UCSD-AML1 (cell line): ENCODE data around the gene OR13C5.
"Not testable (repeated sequence)": the region's sequence is repeated elsewhere in the genome, so short reads cannot be mapped to it uniquely, and the experiment has no call there.

Experiments used
- DNase-seq: peaks from one replicate; lab custom pipeline; 2025; ENCODE audit not compliant: unreplicated experiment; lab: John Stamatoyannopoulos, UW

The OR13C5 gene, protein sequence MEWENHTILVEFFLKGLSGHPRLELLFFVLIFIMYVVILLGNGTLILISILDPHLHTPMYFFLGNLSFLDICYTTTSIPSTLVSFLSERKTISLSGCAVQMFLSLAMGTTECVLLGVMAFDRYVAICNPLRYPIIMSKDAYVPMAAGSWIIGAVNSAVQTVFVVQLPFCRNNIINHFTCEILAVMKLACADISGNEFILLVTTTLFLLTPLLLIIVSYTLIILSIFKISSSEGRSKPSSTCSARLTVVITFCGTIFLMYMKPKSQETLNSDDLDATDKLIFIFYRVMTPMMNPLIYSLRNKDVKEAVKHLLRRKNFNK

DNA sequence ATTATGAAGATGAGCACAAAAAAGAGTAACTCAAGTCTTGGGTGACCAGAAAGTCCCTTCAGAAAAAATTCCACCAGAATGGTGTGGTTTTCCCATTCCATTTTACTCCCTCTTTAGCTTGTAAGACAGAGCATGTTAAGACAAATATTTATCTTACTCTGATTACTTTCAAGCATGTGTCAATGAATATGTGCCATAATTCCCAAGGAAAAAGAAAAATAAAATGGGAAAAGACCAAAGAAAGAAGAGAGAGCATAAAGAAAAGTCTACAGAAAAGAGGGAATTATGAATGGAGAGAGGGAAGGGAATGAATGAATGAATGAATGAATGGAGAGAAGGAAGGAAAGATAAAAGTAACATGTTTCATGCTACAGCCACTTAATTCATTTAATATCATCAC, at the start of gene OR13C5:
Gene OR13C5 (minus strand): TSS at position 101 of the 400 bp plus-strand sequence. CDS start 0 bp downstream, at position 101.
- not testable (repeated sequence) for DNase-seq

DNA sequence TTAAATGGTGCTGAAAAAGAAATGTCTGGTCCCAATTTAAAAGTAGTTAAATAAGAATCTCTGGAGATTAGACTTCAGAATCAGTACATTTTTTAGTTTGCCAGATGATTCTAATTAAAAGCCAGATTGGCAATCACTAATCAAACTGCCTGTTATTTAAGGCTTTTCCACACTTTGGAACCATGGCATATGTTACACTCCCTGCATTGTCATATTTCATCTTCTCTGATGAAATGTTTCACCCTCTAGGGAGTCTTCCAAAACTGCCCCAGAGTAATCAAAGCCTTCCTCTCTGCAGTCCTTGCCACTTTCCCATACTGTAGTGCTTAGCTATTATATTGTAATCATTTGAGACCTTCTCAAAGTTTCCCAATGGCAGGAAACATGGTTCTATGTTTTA, 36.2 kb upstream of the OR13C5 start:
- no peak for DNase-seq

DNA sequence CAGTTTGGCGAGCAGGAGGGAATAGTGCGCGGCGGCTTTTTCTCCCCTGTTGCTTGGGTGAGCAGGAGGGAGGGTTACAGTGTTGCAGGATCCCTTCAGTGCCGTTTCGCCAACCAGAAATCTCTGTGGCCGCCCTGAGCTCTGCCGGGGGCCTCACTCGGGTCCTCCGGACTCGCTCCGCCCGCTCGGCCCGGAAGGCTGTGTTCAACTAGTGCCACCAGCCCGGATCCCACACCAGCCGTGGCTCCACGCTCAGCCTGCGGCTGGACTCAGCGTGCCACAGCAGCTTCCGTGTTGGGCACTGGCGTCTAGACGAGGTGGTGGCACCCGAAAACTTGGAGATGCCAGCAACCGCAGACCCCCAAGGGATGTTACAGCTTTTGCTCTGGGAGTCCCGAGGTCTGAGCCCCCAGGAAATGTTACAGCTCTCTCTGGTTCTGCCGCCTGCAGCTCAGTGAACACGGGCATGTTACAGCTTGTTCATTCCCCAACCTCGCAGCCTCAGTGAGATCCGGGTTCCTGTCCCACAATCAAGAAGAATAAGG, 34.8 kb upstream of the OR13C5 start:
- DNase-seq = no peak

DNA sequence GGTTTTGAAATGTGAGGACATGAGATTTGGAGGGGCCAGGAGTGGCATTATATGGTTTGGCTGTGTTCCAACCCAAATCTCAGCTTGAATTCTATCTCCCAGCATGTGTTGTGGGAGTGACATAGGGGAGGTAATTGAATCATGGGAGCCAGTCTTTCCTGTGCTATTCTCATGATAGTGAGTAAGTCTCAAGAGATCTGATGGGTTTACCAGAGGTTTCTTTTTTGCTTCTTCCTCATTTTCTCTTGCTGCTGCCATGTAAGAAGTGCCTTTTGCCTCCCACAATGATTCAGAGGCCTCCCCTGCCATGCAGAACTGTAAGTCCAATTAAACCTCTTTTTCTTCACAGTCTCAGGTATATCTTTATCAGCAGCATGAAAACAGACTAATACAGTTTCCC, 26.8 kb upstream of the OR13C5 start:
- DNase-seq = not testable (repeated sequence)

DNA sequence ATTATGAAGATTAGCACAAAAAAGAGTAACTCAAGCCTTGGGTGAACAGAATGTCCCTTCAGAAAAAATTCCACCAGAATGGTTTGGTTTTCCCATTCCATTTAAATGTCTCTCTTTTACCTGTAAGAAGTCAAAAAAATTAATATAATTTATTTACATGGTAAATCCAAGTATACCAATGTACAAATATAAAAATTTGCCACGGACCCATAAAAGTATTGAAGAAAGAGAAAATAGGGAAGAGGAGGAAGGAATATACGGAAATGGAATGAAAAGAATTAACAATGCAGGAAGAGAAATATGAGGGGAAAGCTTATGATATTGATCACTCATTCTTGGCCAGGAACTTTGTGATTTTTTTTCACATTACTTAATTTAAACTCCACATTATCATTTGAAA, 18.9 kb upstream of the OR13C5 start, which contains the start of gene OR13C9:
Gene OR13C9 (minus strand): TSS at position 101 of the 400 bp plus-strand sequence. CDS start 0 bp downstream, at position 101.
- no peak for DNase-seq

DNA sequence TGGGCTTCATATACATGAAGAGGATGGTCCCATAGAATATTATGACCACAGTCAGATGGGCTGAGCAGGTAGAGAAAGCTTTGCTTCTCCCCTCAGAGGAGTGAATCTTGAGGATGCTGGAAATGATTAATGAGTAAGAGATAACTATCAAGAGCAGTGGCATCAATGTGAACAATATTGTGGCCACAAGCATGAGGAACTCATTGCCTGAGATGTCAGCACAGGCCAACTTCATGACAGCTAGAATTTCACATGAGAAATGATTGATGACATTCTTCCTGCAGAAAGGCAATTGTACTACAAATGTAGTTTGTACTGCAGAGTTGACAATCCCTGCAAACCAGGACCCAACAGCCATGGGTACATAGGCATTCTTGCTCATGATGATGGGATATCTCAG, 18.2 kb upstream of the OR13C5 start:
- DNase-seq = no peak

DNA sequence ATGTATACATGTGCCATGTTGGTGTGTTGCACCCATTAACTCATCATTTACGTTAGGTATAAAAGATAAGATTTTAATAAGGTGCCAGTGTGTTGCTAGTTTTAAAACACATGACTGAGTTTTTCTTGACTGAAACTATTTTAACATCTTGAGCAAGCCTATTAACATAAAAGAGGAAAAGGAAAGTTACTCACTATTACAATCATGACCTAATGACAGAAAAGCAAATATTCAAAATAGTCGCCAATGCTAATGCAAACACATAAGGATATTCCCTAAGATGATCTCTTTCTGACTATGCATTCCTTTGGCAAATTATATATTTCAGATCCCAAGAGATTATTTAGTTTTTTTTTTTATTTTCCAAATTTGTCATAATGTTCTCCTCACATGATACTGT, 12.0 kb upstream of the OR13C5 start:
- no peak for DNase-seq

DNA sequence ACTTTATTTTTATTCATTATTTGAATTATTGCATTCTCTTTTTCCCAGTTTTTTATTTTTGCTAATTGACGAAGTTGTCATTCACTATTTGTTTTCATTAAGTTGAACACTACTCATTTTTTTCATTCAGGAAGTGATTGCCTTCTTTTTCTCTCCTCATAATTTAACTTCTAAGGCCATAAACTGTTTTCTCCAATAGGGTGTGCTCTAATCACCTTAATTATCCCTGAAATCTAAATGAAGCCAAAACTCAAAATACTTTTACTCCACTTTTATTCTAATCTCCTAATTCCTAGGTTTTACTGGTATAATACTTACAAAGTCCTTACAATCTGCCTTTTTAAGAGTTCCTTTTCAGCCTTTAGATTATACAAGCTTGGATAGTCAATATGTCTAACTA, 9.1 kb upstream of the OR13C5 start:
- no peak for DNase-seq

DNA sequence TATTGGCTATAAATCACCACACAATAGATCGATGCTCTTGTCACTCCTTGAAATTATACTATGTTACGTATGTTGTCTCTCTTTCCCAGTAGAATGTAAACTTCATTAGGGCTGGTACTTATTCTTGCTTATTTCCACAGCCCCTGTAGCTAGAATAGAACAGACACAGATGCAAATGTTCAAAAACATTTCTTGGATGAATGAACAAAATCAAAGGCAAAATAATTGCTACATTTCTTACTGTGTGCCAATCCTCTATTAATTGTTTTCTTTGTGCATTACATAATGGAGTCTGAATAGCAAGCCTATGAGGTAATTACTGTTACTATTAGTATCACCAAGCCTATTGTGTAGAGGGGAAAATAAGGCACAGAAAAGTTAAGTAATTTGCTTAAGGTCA, 6.9 kb upstream of the OR13C5 start:
- no peak for DNase-seq

DNA sequence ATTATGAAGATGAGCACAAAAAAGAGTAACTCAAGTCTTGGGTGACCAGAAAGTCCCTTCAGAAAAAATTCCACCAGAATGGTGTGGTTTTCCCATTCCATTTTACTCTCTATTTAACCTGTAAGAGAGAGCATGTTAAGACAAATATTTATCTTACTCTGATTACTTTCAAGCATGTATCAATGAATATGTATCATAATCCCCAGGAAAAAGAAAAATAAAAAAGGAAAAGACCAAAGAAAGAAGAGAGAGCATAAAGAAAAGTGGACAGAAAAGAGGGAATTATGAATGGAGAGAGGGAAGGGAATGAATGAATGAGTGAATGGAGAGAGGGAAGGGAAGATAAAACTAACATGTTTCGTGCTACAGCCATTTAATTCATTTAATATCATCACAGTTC, 6.3 kb upstream of the OR13C5 start, which contains the start of gene OR13C2:
Gene OR13C2 (minus strand): TSS at position 101 of the 400 bp plus-strand sequence. CDS start 0 bp downstream, at position 101.
- not testable (repeated sequence) for DNase-seq

DNA sequence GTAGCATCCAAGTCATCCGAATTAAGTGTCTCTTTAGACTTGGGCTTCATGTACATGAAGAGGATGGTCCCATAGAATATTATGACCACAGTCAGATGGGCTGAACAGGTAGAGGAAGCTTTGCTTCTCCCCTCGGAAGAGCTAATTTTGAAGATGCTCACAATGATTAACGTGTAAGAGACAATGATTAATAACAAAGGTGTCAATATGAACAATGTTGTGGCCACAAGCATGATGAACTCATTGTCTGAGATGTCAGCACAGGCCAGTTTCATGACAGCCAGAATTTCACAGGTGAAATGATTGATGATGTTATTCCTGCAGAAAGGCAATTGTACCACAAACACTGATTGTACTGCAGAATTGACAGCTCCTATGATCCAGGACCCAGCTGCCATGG, 5.6 kb upstream of the OR13C5 start:
- no peak for DNase-seq

DNA sequence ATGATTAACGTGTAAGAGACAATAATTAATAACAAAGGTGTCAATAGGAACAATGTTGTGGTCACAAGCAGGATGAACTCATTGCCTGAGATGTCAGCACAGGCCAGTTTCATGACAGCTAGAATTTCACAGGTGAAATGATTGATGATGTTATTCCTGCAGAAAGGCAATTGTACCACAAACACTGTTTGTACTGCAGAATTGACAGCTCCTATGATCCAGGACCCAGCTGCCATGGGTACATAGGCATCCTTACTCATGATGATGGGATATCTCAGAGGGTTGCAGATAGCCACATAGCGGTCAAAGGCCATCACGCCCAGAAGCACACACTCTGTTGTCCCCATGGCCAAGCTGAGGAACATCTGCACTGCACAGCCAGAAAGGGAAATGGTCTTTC, 464 bp downstream of the OR13C5 start:
- DNase-seq = not testable (repeated sequence)

DNA sequence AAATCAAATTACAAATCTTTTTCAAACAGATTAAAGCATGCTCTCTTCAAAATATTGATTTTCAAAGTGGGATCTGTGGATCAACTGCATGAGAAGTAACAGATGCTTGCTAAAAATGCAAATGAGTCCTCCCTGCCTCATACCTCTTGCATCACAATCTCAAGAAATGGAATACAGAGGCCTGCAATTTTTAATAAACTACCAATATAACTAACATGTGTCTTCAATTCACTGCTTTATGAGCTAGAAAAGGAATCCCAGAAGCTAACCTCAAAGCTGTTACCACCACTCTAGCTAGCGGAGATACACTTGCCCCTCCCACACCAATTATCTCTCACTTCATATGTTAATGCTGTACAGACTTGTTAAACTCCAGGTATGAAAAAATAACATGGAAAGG, 9.6 kb downstream of the OR13C5 start:
- DNase-seq = no peak

DNA sequence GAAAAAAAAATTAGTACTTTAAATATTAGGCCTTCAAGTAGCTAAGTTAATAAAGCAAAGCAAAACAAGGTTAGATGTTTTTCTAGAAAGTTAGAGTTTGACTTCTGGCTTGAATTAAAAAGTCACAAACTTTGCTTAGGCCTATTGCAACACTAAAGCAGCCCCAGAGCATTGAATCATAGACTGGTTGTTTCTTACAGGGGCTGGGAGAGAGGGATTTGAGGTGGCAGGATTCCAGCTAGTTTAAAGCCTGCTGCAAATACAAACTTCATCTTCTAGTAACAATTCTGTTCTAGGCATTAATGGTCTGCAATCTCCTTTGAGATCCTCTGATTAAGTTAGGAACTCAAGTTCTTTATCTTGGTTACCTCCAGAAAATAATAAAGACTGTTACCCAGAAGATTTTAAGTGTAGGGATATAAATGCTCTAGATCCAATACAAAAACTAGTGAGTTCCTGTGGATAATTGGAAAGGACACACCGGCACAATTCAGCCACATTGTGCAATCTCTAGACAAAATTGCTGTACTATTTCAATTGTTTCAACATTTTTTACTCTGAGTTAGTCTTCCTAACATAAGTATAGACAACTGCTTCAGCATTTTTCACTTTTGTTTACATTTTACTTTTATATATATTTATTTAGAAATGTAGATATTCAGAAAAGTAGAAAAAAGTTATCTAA, 12.6 kb downstream of the OR13C5 start:
- DNase-seq = no peak

DNA sequence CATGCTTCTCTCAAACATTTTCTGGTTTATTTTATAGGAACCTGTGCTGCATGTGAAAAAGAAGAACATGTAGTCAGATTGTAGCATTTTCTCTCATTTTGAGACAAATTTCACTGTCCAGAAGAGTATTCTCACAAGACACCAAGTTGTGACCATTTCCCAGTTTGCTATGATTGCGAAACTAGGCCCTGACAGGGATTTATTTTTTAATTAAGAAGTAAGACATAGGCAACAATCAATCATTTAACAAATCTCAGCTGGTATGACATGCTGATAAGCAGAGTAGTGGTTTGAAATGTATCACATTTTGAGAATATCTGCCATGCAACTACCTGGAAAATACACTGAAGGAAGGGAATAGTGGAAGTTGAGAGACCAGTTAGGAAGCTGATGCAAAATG, 18.7 kb downstream of the OR13C5 start:
- no peak for DNase-seq

DNA sequence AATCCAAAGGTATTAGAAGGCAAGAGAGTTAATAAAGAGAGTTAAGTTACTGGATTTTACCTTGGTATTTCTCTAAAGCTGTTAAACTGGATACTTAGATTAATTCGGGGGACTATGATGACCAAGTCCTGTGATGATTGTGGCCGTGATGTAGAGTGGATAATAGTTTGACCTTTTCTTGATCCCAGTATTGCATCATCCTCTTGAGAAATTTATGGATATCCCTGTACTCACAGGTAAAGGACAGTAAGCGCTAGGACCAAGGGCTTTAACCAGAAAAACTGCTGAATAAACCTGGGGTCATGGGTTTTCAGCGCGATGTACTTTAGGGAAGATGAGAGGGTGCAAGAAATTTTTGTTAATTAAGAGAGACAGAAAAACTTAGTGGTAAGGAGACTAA, 21.9 kb downstream of the OR13C5 start:
- no peak for DNase-seq

DNA sequence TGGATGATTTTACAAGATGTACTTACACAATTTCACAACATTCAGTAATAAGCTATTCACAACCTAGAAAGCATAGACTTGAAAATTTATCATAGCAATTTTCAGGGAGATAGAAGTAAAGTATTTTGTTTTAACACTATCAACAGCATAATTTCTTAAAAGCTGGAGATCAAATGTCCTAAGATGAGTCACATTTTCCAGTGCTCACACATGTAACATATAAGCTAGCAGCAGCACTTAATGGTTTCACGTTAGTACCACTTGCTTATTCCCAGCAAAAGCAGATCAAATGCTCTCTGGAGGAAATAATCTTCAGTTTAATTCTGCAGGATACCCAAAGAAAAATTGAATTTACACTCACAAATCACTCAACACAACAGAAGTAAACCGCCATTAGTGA, 23.8 kb downstream of the OR13C5 start:
- no peak for DNase-seq

DNA sequence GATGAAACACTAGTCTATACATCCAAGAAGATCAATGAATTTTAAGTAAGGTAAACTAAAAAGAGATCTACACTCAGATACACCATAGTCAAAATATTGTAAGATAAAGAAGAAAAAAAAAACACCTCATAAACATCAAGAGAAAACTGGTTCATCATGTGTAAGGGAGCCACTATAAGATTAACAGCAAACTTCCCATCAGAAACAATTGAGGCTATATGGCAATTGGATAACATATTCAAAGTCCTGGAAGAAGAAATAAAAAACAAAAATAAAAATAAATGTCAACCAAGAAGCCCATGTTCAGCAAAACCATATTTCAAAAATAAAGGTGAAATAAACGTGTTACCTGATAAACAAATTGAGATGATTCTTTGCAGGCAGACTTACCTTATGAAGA, 26.6 kb downstream of the OR13C5 start:
- DNase-seq = no peak

DNA sequence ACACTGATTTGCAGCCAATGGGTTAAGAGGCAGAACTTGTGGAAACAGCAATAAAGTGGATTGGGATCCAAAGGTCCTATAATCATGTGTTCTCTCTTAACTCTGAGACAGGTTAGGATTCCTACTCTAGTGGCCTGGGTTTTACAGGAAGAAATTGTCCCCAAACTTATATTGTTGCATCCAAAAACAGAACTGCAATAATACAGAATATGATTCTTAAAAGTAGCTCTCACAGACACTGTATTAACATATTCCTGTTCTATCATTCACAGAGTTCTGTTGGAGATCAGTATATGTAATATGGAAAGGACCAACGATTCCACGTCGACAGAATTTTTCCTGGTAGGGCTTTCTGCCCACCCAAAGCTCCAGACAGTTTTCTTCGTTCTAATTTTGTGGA, 30.3 kb downstream of the OR13C5 start, which contains the start of gene OR13C8:
Gene OR13C8 (plus strand): TSS at position 301 of the 400 bp plus-strand sequence. CDS start 0 bp downstream, at position 301.
- no peak for DNase-seq

DNA sequence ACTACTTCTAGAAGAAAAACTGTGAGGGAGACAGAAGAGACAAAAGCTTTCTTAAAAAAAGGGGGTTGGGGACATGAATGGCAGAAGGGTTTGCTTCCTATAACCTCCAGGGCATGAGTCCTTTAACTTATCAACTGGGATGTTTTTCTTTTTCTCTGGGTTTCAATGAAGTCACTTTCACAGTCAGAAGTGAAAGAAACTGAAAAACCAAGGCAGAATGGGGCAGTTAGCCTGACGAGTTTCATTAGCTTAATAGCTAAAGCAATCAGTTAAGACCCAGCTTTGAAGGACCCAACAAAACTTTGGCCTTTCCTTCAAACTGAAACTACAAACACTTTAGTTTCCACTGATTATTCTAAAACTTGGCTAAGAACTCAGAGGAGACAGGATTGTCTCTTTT, 34.9 kb downstream of the OR13C5 start:
- no peak for DNase-seq

DNA sequence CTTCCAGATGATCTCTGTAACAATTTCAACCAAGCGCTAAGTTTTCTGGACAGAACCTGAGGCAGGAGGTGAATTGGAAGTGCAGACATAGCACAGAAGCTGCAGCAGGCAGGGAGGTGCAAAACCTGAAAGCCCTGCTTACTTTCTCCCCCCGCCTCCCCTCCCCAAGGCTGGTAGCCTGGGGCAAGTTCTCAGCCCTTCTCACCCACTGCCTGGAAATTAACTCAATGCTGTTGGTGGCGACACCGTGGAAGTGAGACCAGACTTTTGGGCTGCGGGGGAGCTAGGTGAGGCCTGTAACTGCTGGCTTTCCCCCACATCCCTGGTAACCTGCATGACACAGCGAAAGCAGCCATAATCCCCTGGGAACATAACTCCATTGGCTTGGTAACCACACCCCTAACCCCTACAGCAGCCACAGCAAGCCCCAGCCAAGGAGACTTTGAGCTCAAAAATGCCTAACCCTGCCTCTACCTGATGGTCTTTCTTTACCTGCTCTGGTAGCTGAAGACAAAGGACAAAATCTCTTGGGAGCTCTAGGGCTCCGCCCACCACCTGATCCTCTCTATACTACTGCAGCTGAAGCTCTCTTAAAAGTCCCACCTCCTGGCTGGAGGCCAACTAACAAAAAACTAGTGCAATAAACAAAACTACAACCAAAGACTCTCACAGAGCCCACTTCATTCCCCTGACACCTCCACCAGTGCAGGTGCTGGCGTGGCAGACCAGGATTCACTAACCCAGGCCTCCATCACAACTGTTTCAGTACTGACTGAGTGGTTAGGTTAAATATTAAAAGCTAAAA, 42.2 kb downstream of the OR13C5 start:
- DNase-seq = no peak
